NCI-H526 (cell line): Measurements from ENCODE around the gene TGFBR3.
"Not testable (repeated sequence)": the region's sequence is repeated elsewhere in the genome, so short reads cannot be mapped to it uniquely, and the experiment has no call there.

Source experiments
- DNase-seq, 2 experiments: peaks; one replicate each; lab custom pipeline; 2025; lab: John Stamatoyannopoulos, UW

TGFBR3 gene

GRCh38 chr1:91847851-91848250, 38.1 kb downstream of the TGFBR3 start:
- no peak for DNase-seq

DNA sequence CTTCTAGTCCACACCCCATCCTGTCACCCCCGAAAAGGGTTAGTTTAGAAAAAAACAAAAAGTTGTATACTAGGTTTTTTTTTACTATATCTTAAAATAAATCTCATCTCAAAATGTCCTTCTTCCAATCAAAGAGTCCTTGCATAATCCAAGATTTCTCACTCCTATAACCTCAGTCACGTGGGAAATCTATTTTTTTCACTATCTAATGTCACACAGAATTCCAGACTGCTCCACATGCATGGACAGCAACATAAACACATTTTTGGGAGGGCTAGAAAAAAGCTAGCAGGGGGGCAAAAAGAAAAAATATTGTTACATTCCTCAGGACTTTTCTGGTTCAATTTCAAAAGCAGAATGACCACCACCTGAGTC, 39.3 kb downstream of the TGFBR3 start:
- DNase-seq, result no peak

GRCh38 chr1:91846007-91846638, 39.8 kb downstream of the TGFBR3 start:
- DNase-seq, result peak in 1 of 2 experiments; percentile 16

GRCh38 chr1:91844862-91845528, 41.0 kb downstream of the TGFBR3 start:
- no peak for DNase-seq

GRCh38 chr1:91843843-91844242, 42.1 kb downstream of the TGFBR3 start:
- DNase-seq, result no peak

GRCh38 chr1:91842563-91842962, 43.4 kb downstream of the TGFBR3 start:
- no peak for DNase-seq

GRCh38 chr1:91842056-91842455, 43.9 kb downstream of the TGFBR3 start:
- DNase-seq, result no peak

GRCh38 chr1:91840276-91840675, 45.7 kb downstream of the TGFBR3 start:
- DNase-seq, result not testable (repeated sequence)

DNA sequence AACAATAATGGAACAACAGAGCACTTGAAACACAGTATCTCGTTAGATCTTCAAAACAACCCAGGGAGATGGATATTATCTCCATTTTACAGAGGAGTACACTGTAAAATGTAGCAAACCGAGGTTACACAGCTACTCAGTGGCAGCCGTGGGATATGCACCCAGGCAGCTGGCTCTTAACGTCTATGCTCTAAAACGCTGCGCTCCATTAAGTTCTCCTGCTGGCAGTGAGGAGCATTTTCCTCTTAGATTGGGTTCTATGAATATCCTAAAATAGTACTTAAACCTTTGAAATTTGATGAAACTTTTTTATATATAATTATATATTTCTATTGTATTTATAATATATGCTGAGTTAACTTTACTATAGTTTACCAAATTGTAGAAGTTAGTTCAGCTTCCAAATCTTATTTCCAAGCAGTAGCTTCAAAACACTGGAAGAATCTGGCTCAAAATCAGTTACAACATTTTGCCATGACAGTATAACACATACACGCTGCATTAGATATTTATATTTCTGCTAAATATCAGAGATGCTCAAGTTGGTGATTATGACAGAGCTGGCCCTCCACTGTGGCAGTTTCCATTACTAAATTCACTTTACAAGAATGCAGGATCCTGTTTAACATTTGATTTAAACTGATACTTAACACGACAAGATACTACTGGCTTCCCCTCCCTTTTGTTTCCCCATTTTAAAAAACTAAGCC, 49.5 kb downstream of the TGFBR3 start:
- DNase-seq, result peak; percentile 41 to 69

GRCh38 chr1:91835087-91835521, 50.8 kb downstream of the TGFBR3 start:
- DNase-seq, result no peak

DNA sequence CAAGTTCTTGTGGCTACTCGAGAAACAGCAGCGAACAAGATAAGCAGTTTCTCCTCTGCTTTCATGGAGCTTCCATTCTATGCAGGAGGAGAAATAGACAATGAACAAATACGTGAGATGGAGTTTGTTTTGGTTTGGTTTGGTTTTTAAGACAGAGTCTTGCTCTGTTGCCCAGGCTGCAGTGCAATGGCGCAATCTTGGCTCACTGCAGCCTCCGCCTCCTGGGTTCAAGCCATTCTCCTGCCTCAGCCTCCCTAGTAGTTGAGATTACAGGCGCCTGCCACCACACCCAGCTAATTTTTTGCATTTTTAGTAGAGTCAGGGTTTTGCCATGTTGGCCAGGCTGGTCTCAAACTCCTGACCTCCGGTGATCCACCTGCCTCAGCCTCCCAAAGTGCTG, 51.4 kb downstream of the TGFBR3 start:
- not testable (repeated sequence) for DNase-seq

DNA sequence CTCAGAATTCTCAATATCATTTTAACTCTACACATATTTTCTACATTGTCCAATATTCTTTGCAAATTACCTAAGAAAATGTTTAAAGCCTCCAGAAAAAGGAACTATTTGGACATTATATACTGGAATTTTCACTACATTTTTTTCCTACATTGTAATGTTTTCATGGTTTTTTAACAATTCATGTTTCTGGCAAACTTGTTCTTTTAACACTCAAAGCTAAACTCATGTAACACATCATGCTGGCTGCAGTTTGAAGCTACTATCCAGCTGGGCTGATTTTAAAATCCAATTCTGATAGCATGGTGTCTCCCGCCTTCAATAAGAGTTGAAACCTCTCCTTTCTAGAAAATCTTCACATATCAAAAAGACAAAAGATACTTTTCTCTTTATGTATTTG, 52.0 kb downstream of the TGFBR3 start:
- DNase-seq, result no peak

- DNase-seq, result no peak
These were observed 54.6 kb downstream of the TGFBR3 start for GRCh38 chr1:91831132-91831930.

DNA sequence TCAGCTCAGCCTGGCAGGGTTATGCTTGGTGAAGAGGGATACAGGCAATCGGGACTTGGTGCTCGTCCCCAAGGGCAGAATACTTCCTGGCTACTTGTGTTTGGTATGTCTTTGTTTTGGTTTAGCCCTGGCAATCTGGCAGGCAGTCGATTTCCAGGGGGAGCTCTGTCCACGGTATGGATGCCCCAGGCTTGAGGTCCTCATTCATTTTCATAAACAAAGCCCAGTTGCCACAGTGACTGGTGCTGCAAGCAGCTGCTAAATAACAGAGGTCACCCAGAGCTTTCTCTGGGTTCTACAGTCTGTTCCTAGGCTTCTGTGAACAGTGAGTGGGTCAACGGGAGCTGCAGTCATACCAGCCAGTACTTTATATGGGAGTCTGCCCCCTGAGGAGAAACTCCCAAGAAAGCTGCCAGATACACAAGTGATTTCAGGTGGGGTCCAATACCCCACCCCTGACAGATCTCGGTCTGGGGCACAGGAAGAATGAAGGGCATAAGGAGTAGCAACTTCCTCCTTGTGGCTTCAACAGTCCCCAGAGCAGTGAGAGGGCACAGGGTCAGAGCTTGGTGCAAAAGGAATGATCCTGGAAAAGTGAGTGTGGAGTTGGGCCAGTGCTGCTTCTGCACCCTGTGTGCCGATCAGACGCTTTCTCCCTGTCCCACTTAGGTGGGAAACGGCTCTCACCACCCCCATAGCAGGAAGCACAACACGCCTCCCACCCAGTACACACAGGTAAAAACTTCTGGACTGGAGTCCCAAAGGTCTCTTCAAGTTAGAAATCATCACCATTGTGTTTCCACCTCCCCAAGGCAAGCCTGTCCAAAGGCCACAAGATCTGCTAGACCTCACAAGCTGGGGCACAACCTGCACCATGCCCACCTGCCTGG, 55.5 kb downstream of the TGFBR3 start:
- peak; percentile 88 to 91 for DNase-seq

DNA sequence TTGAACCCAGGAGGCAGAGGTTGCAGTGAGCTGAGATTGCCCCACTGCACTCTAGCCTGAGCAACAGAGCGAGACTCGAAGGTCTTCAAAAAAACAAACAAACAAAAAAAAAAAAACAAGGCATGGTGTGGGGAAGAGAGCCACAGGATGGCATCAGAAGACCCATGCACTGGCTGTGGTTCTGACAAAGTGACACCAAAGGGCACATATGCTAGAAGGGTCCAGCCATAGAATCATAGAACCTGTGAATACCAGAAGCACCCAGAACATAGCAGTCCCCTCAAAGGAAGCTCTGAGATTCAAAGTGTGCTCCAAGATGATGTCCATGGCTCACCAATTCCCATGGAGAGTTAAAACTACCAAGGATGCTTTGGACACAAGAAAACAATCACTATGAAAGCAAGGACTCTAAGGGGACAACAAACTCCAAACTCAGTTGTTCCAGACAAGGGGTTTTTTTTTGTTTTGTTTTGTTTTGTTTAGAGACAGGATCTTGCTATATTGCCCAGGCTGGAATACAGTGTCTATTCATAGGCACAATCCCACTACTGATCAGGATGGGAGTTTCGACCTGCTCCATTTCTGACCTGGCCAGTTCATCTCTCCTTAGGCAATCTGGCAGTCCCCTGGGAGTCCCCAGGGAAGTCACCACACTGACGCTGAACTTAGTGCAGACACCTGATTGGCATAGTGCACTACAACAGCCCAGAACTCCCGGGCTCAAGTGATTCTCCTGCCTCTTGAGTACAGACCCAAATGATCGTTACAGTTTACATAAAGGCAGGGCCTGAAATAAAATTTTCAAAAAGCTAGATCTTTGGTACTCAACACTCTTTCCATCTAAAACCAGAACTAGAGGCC, 56.4 kb downstream of the TGFBR3 start:
- DNase-seq, result peak in 1 of 2 experiments; percentile 20

- DNase-seq, result peak in 1 of 2 experiments; percentile 70
These were observed 57.2 kb downstream of the TGFBR3 start for GRCh38 chr1:91828583-91829281.

DNA sequence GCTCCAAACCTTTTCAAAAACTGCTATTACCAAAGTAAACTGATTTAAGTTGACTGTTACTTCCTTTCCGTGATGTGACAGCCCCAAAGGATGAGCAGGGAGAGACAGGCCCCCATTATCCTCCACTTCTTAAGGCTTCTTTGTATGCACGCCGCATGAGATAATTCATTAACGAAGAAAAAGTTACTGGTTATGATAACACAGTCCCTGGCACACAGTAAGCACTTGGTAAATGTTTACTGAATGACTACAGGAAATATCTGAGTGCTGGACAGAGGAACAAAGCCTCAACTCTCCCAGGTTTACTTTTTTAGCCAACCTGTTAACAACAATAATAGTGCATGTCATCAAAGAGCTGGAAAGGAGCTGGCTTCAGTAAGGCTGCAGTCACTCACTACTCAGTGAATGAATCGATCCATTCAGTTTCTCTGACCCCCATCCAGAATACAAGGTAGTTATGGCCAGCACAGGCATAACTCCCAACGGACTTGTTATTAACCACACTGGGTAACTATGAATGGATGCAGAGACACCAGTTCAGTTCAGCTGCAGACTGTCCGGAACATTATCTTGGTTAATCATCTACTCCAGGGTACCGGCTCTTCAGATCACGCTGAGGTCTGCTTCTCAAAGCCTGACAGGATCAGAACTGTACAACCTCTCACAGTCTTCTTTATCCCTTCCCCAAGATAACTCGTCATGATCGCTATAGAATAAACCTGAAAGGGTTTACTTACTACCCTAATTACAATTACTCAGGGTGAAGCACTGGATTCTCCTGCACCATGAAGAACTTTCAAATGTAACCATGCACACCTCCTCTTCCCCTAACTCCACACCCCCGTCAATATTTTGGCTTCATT, 58.3 kb downstream of the TGFBR3 start:
- DNase-seq, result peak; percentile 94 to 96

DNA sequence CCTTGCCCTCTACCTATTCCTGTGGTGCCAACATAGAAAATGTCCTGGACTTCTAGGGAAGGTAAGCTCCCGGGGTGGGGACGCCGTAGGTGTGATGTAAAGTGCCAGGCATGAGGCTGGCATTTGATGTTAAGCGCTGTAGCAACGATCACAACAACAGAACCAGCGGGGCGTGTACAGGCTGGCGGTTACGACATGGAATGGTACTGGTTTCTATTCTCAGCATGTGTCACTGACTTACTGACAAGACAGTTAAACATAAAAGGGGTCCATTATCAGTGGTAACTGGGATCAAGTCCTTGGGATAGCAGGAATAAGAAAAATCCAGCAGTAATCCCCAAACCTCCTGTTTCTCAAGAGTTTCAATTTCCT, 58.9 kb downstream of the TGFBR3 start:
- DNase-seq, result peak; percentile 79 to 86

DNA sequence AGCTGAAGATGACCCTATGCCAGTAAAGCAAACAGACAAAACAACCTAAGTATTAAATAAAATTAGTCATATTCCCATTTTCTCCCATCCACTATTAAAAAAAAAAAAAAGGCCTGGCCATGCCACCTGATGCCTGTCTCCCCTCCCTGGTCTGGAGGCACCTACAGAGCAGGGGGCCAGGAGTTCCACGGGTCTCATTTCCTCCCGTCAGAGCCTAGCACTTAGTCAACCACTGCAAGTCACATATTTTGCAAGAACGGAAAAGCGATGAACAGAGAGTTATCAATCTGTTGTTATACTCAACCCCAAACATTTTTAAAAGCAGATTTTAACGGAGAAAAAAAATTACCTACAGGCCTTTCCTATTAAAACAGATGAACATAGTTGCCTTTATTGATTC, 59.3 kb downstream of the TGFBR3 start:
- DNase-seq, result no peak
